ENCODE measurements around the gene COX5A.

DNA sequence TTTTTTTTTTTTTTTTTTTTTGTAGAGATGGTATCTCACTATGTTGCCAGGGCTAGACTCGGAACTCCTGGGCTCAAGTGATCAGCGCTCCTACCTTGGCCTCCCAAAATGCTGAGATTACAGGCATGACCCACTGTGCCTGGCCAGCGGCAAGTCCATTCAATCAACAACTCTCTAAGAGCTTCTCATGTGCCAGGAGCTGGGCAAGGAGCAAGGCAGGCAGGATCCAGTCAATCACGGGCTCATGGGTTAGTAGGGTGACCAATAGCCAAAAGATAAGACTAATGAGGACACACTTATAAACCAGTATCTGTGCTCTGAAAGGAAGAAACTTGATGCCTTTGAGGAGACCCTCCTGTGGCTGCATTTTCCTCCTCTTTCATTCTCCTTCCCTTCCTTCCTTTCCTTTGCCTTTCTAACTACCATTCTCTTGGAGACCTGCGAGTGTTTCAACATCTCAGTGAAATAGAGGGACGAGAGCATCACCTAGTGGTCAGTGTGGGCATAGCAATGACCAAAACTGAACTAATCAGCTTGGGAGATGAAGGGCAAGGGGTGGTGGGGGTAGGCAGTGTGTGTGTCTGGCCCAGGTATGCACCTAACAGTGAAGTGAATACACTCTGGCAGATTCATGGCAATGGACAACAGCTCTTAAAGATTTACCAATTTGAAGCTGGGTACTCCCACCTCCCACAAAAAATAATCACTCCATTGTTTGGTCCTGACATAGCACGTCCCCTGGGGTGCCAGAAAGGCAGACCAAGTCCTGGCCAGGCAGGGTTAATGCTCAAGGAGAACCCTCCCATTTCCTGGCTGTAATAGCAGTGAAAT is 12.4 kb upstream of the COX5A start:
- TF ChIP-seq, protein P1, sequence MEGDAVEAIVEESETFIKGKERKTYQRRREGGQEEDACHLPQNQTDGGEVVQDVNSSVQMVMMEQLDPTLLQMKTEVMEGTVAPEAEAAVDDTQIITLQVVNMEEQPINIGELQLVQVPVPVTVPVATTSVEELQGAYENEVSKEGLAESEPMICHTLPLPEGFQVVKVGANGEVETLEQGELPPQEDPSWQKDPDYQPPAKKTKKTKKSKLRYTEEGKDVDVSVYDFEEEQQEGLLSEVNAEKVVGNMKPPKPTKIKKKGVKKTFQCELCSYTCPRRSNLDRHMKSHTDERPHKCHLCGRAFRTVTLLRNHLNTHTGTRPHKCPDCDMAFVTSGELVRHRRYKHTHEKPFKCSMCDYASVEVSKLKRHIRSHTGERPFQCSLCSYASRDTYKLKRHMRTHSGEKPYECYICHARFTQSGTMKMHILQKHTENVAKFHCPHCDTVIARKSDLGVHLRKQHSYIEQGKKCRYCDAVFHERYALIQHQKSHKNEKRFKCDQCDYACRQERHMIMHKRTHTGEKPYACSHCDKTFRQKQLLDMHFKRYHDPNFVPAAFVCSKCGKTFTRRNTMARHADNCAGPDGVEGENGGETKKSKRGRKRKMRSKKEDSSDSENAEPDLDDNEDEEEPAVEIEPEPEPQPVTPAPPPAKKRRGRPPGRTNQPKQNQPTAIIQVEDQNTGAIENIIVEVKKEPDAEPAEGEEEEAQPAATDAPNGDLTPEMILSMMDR (IDR thresholded peaks at IDR 0.05) = peak; percentile 82 to 100 (median 99)
- TF ChIP-seq POLR2A (IDR thresholded peaks at IDR 0.05) = no peak
